NCI-H69 (cell line): ENCODE data around the gene SLC16A4.
"Not testable (repeated sequence)": the region's sequence is repeated elsewhere in the genome, so short reads cannot be mapped to it uniquely, and the experiment has no call there.

Source experiments
- DNase-seq: peaks from one replicate; lab custom pipeline; 2025; lab: John Stamatoyannopoulos, UW

The SLC16A4 gene

DNA sequence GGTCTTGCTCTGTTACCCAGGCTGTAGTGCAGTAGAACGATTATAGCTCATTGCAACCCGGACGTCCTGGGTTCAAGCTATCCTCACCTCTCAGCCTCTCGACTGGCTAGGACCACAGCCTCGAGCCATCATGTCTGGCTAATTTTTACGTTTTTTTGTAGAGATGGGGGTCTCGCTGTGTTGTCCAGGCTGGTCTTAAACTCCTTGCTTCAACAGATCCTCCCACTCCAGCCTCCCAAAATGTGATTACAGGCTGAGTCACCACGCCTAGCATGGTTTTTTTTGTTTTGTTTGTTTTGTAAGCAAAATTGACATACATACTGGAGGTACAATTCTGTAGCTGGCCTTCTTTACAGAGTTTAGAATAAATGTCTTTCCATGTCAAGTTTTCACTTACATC, 17.7 kb upstream of the SLC16A4 start:
- DNase-seq: no peak

DNA sequence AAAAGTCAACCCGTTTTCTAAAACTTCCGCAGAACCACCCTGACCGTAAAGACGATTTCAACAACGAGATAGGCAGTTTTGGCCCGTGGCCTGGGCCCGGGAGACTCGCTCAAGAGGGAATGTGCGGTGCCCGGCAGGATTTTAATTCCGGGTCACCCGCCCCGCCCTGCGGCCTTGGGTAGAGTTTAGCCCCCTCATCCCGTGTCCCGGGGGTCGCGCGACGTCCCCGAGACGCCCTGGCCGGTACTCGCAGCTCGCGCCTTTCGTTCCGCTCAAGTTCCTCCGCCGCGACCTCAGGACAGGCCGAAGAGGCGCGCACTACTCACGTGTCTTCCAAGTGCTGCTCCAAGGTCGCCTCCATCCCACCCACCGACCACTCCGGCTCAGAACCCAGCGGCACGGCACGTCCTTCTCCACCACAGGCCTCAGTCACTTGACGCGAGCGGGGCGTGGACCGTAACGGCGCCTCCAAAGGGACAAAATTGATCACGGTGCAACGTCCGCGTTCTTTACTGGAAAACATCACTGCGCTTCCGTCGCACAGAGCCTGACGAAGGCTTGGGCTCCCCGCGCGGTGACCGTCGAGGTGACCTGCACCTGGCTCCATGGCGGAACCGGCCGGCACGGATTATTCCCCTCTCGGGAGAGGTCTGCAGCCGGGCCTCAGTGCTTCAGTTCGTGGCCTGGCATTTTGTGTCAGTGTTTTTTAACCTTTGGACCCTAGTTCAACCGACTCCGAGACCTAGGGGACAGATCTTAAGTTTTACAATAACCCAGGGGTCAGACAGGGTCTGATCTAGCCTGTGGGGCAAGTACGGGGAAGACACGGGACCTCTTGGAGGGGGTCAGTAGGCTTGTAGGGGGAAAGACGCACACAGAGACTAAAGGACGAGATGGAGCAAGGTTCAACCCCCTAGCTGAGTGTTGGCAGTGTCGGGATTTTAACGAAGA, 16.7 kb upstream of the SLC16A4 start, which contains the start of gene LAMTOR5:
Gene LAMTOR5 (minus strand): TSS at position 435 of the 951 bp plus-strand sequence. CDS start 74 bp downstream, at position 361.
- DNase-seq: peak; percentile 89

DNA sequence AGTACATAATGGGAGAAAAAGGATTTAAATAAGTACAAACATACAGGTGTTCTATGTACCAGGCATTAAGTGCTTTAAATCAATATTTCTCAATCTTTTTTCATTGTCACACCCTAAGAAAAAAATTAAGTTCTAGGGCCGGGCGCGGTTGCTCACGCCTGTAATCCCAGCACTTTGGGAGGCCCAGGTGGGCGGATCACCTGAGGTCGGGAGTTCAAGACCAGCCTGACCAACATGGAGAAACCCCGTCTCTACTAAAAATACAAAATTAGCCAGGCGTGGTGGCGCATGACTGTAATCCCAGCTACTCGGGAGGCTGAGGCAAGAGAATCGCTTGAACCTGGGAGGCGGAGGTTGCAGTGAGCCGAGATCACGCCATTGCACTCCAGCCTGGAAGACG, 15.6 kb upstream of the SLC16A4 start:
- DNase-seq: not testable (repeated sequence)

DNA sequence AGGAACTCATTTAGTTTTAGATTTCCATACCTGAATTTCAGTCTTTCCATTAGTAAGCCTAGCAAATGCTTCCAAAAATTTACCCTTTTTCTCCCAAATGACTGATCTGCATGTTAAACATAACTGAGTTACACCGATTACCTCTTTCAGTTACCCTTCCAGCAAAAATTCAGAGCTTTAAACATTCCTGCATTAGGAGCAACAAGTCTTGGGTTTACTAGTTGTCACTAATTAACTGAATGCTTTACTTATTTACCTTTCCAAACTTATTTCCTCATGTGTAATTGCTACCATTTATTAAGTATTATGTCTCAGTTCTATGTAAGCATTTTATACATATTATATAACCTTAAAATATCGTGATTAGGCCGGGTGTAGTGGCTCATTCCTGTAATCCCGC, 13.6 kb upstream of the SLC16A4 start:
- DNase-seq: no peak

DNA sequence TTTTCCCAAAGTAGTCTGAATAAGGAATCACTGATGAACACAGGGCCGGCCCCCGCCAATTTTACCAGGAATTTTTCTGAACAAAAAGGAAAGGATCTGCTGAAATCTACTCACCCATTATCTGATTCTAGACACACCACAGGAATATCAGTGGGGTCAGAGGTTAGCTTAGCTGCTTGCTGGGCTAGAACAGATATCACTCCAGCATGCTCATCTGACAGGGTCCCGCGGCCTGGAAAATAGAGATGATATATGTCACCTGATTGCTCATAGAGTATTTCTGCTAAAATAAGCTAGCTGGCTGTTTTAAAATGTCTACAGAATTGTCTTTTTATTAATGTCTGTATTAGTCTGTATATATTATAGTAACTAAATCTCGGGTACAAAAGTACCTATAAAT, 13.0 kb upstream of the SLC16A4 start:
- DNase-seq: no peak

DNA sequence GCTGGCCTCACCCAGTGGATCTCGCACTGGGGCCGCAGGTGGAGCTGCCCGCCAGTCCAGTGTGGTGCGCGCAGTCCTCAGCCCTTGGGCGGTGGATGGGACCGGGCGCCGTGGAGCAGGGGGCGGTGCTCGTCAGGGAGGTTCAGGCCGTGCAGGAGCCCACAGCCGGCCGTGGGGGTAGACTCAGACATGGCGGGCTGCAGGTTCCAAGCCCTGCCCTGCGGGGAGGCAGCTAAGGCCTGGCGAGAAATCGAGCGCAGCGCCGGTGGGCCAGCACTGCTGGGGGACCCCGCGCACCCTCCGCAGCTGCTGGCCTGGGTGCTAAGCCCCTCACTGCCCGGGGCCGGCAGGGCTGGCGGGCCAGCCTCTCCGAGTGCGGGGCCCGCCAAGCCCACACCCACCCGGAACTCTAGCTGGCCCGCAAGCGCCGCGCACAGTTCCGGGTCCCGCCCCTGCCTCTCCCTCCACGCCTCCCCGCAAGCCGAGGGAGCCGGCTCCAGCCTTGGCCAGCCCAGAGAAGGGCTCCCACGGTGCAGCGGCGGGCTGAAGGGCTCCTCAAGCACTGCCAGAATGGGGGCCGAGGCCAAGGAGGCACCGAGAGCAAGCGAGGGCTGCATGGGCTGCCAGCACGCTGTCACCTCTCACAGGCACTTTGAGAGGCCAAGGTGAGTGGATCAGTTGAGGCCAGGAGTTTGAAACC, 5.6 kb upstream of the SLC16A4 start:
- not testable (repeated sequence) for DNase-seq

DNA sequence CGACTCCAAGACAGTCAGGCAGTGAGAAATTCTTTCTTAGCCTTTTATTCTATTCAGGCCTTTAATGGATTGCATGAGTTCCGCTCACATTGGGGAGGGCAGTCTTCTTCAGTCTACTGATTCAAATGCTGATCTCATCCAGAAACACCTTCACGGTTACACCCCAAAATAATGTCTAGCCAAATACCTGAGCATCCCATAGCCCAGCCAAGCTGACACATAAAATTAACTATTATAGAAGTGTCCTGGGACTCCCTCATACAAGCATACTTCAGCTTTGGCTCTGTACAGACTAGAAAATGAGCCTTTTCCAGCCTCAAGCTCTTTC, 3.6 kb upstream of the SLC16A4 start:
- DNase-seq: no peak

DNA sequence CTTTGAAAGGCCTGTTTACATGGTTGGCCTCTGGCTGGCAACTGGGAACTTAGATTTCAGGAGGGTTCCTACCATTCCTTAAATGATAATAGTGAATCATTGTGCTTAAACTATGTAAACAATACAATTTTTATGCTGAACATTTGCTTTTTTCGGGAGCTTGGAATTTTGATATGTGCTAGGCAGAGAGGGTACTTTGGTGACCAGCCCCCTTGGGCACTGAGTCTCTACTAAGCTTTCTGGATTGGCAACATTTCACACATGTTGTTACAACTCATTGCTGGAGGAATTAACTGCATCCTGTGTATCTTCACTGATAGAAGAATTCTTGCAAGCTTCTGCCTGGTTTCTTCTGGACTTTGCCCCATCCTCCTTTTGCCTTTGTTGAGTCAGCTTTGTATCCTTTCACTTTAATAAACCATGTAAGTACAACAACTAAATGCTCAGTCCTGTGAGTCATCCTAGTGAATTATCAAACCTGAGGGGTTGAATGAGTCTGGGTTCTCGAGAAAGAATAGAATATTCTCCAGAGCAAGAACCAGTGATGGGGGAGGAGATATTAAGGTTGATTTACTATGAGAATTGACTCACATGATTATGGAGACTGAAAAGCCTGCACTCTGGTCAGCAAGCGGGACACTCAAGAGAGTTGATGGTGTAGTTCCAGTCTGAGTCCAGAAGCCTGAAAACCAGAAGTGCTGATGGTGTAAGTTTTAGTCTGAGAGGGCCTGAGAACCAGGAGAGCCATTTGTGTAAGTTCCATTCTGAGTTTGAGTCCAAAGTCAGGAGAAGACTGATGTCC, 3.1 kb upstream of the SLC16A4 start:
- no peak for DNase-seq

DNA sequence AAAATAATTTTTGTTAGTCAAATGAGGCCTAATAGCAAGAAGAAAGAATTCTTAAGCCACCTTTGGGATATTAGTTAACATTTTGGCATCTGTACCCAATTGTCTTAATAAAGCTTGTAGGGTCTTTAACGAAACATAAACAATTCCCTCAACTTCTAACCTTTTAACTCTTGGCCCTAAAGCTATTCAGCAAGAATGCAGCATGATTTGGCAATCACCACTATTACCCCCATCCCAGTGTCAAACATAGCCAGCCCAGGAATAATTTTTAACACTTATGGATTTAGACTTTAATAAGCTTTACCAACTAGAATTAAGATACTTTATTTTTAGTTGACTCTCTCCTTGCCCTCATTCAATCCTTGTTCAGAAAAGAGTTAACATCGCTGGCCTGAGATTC, 2.5 kb upstream of the SLC16A4 start:
- DNase-seq: no peak

DNA sequence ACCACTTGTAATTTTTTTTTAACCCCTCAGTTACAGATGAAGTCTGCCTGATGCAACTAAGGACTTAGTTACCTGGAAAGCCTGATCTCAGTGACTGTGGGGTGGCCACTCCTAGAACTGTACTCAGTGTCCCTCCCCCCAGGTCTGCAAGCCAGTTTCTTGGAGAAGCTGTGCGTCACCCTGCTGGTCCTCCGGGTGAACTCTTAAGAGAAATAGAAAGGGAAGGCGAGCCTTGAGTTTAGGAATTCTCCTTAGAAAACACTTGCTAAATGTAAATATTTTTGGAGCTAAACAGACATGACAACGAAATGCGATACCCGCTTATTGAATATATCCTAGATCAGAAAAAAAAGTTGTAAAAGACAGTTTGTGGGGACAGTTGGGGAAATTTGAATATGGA, 730 bp downstream of the SLC16A4 start:
- DNase-seq: no peak

DNA sequence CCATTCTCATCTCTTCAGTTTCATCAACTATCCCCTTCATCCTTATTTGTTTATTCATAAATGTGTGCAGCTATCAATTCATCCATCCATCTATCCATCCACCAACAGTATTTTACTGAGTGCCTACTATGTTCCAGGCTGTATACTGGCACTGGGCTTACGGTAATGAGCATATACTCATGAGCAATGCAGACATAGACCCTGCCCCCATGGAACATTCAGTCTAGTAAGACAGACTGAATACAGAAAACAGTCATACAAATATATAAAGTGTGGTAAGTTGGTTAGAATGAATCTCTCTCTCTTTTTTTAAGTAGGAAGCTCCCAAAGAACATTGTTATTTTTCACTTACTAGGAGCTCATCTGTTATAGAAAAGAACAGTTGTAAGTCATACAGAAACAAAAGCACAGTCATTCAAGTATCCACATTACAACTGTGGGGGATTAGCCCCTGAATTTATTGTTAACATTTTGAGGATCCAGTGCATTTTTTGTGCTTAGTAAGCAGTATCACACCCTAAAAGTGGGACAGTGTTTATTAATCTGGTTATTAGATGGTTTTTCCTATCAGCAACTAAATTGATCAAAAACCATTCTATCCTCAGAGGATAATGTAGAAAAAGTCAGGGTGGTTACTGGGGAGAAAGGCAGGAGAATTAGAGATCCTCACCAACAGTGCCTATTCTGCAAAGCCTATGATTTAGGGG, 3.6 kb downstream of the SLC16A4 start:
- no peak for DNase-seq

DNA sequence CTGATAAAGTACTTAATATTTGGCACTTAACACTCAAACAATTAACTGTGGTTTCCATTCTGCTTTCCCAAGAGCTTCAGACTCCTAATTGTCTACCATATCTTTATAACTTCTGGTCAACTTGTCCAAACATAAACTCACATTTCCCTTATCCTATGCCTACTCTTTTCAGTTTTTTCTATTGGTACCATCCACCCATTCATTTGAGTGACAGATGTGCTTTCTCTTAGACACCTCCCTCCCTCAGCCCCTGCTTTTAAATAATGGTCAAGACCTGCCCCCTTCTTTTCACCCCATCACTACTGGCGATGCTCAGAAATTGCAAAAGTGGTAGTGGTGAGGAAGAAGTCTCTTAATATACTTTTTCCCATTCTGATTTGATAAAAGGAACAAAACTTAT, 5.5 kb downstream of the SLC16A4 start:
- DNase-seq: no peak

DNA sequence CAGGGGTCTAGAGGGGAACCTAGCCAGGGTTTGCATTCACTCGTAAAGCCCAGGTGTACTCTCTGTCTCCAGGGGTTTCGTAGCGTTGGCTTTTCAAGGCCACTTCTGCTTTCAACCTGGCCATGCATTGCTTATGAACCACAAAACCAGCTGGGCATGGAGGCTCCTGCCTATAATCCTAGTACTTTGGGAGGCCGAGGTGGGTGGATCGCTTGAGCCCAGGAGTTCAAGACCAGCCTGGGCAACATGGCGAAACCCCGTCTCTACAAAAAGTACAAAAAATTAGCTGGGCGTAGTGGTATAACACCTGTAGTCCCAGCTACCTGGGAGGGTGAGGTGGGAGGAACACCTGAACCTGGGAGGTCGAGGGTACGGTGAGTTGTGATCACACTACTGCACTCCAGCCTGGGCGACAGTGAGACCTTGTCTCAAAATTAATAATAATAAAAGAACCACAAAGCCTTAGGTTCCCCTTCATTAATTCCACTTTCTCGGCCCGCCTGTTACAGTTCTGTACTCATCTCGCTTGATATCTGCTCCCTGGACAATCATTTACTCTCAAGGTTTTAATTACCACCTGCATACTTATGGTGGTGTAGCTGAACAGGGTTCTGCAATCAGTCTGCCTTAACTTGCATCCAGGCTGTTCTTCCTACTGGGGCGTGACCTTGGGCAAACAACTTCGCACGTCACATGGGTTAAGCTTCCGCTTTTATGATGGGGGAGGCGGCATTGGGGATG, 6.1 kb downstream of the SLC16A4 start:
- no peak for DNase-seq

DNA sequence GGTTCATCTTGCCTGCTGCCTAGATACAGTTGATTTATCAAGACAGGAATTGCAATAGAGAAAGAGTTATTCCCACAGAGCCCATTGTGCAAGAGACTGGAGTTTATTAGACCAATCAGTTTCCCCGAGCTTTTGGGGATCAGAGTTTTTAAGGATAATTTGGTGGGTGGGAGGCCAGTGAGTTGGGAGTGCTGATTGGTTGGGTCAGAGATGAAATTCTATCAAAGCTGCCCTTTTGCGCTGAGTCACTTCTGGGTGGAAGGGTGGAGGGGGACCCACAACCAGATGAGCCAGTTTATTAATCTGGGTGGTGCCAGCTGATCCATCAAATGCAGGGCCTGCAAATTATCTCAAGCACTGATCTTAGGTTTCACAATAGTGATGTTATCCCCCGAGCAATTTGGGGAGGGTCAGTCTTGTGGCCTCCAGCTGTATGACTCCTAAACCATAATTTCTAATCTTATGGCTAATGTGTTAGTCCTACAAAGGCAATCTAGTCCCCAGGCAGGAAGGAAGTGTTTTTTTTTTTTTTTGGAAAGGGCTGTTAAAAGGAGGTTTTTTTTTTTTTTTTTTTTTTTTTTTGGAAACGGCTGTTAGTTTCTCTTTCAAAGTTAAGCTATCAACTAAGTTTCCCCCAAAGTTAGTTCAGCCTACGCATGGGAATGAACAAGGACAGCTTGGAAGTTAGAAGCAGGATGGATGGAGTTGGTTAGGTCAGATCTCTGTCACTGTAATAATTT, 7.4 kb downstream of the SLC16A4 start:
- DNase-seq: no peak

DNA sequence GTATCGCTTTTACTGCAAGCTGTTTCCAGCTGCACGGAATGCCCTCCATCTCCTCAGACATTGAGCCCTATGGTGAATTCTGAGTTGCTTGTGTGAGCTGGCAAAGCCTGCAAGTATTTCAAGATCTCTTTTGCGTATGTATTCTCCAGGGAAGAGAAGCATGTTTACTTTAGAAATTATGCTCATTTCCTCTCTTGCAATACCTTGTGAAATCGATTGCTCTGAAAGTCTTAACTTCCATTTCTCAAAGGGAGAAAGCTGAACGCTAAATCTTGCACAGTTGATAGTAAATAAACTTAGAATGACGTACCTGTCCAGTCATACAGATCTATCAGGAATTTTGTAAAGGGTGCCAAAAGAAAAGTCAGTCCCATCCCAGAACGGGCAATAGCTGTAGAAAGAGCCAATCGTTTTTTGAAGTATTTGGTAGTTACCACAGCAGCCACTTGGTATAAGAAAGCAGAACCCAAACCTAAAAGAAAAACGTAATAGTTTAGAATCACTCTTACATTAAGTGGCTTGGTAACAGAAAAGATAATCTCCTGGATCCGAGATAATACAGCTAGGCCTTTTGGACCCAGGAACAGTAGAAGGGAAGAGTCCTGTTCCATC, 10.0 kb downstream of the SLC16A4 start:
- no peak for DNase-seq

DNA sequence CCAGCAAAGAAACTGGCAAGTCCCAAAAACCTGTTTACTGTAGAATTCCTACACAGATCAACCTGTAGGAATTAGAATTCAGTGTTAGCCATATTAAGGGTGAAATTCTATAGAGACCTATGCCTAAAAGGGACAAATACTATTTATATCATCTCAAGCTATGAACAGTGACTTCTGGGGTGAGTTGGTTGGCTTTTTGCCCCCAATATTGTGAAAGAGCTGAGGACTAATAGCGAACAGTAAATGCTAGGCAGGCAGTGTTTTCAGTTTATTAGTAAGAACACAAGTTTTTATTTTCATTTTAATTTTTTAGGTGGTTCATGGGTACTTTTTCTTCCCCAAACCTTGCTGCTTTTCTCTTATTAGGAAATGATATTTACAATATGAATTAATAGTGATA, 15.3 kb downstream of the SLC16A4 start:
- DNase-seq: no peak

DNA sequence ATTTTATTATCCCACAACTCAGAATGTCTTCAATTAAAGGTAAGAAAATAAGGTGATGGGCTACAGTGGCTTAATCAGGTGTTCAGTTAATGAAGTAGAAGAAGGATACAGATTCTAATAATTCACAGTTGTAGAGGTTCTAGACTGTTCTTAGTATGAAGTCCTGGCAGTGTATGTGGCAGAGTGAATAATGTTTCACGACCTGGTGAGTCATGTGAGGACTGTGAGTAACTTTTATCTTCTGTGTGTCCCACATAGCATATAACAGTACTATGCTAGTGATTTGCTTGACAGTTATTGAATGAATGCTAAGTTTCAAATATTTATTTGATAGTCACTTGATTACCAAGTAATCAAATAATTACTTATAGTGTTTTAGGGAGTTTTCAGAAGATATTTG, 20.0 kb downstream of the SLC16A4 start:
- DNase-seq: no peak

DNA sequence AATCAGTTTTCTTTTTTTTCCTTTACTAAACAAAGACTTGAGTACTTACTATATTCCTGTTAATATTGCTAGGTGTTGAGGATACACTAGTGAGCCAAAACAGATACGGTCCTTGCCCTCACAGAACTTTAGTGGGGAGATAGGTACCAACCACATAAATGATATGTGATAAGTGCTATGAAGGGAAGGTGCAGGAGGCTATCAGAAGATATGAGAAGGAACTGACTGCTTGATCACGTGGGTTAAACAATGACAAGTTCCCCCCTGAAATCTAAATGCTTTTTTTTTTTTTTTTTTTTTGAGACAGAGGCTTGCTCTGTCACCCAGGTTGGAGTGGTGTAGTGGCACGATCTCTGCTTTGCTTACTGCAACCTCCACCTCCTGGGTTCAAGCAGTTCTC, 26.6 kb downstream of the SLC16A4 start:
- no peak for DNase-seq

DNA sequence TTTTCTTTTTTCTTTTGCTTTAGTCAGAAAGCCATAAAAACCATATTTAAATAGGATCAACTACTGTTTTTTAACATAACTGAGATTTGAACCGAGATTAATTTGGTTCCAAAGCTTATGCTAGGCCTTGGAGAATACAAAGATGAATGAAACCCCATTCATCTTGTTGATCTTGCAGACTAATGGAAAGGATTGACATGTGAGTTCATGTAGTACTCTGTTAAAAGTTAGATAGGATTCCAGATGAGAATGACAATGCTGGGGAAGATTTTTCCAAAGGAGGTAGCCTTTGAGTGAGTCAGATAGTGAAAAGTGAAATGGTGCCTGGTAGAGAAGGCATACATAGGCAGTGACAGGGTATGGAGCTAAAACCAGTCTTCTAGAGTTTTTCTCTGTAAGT, 29.0 kb downstream of the SLC16A4 start:
- DNase-seq: no peak

DNA sequence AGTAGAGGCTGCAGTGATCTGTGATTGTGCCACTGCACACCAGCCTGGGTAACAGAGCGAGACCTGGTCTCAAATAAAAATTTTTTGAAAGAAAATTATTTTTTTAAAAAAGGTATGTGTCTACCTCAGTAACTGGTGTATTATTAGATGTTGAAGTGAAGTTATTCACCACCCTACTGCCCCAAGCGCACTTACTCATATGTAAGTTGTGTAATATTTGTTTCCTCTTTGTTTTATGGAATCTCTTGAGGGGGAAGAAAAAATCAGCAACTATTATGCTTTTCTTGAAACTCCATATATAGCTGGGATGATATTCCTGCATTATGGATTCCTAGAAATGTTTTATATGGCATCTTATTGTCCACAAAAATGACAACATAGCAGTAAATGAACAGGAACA, 30.4 kb downstream of the SLC16A4 start:
- DNase-seq: no peak
